ENCODE data around the gene ANXA11. TPM values are rescaled to one million over a fixed set of nuclear protein-coding genes. Genes with fewer than 3 reads are reported as not detected.

Gene ANXA11
- total RNA-seq, 1 donor from 2014 or later = 122 TPM

DNA sequence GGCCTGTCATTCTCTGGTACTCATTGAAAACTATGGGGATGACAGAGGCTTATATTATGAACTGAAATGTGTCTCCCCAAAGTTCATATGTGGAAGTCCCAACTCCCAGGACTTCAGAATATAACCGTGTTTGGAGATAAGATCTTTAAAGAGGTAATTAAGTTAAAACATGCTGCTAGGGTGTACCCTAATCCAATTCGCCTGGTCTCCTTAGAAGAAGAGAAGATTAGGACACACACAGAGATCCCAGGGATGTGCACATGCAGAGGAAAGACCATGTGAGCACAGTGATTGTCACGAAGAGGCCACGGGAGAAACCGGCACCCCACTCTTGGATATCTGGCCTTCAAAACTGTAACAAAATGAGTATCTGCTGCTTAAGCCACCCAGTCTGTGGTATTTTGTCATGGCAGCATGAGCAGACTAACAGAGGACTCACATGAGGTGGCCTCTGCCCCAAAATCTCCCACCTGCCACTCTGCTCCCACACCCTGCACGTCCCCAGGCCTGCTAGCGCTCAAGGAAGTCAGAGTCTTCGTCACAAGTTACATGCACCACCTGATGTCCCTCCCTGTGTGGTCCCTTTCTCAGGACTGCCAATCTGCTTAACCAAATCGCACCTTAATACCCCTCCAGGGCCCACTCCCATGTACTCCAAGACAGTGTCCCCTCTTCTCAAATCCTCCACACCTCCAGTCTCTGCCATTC, 46.0 kb downstream of the ANXA11 start:
- H3K27ac ChIP-seq (ENCODE audit: low read depth, low read length) = peak overlapping the region; percentile 56
- H3K27me3 Mint-ChIP-seq (ENCODE audit: low read depth, unreplicated experiment) = no peaks in the 10 kb centered on the region
- DNase-seq (ENCODE audit: low read depth) = no peak
- no peaks in the 10 kb centered on the region for H3K9me3 ChIP-seq (ENCODE audit: insufficient read depth, low read depth, low read length)
- H3K4me1 Mint-ChIP-seq (ENCODE audit: low read depth, unreplicated experiment) = peaks cover 52% of the 10 kb centered on the region
- no peaks in the 10 kb centered on the region for H3K27me3 ChIP-seq (ENCODE audit: insufficient read depth, low read length)
- H3K9me3 Mint-ChIP-seq (ENCODE audit: unreplicated experiment) = no peaks in the 10 kb centered on the region
- H3K9ac ChIP-seq (ENCODE audit: low read length) = peak overlapping the region; percentile 50
- peak overlapping the region; percentile 80 for H3K27ac Mint-ChIP-seq (ENCODE audit: unreplicated experiment)
- H3K36me3 ChIP-seq (ENCODE audit: insufficient read depth, low read length) = peaks cover 28% of the 10 kb centered on the region
- H3K4me3 ChIP-seq (ENCODE audit: insufficient read depth, low read depth, low read length) = no peak overlapping the region
- H3K36me3 Mint-ChIP-seq (ENCODE audit: low read depth, unreplicated experiment) = peaks cover 50% of the 10 kb centered on the region
- no peaks in the 10 kb centered on the region for H3K79me2 ChIP-seq (ENCODE audit: insufficient read depth, low read length)
- peaks cover 30% of the 10 kb centered on the region for H4K20me1 ChIP-seq (ENCODE audit: insufficient read depth, low read length)
- H3K4me2 ChIP-seq (ENCODE audit: low read length) = peak overlapping the region; percentile 70
- peaks cover 55% of the 10 kb centered on the region for H3K4me1 ChIP-seq (ENCODE audit: insufficient read depth, low read length)
- TF ChIP-seq, protein P1, sequence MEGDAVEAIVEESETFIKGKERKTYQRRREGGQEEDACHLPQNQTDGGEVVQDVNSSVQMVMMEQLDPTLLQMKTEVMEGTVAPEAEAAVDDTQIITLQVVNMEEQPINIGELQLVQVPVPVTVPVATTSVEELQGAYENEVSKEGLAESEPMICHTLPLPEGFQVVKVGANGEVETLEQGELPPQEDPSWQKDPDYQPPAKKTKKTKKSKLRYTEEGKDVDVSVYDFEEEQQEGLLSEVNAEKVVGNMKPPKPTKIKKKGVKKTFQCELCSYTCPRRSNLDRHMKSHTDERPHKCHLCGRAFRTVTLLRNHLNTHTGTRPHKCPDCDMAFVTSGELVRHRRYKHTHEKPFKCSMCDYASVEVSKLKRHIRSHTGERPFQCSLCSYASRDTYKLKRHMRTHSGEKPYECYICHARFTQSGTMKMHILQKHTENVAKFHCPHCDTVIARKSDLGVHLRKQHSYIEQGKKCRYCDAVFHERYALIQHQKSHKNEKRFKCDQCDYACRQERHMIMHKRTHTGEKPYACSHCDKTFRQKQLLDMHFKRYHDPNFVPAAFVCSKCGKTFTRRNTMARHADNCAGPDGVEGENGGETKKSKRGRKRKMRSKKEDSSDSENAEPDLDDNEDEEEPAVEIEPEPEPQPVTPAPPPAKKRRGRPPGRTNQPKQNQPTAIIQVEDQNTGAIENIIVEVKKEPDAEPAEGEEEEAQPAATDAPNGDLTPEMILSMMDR (IDR thresholded peaks at IDR 0.05; ENCODE audit: insufficient read depth, low read depth, low read length) = no peak
- no peak for TF ChIP-seq EZH2 (IDR thresholded peaks at IDR 0.05; ENCODE audit: insufficient read depth, low read length)
- FAIRE-seq = no peak
- H2AFZ ChIP-seq (ENCODE audit: low read depth, low read length) = no peak overlapping the region
- no peak overlapping the region for H3K4me3 Mint-ChIP-seq (ENCODE audit: unreplicated experiment)

GRCh38 chr10:80158598-80159127, 46.7 kb downstream of the ANXA11 start:
- peak overlapping the region; percentile 70 for H3K4me2 ChIP-seq (ENCODE audit: low read length)
- no peaks in the 10 kb centered on the region for H3K27me3 ChIP-seq (ENCODE audit: insufficient read depth, low read length)
- H3K79me2 ChIP-seq (ENCODE audit: insufficient read depth, low read length) = no peaks in the 10 kb centered on the region
- TF ChIP-seq EZH2 (IDR thresholded peaks at IDR 0.05; ENCODE audit: insufficient read depth, low read length) = no peak
- TF ChIP-seq, protein P1 (IDR thresholded peaks at IDR 0.05; ENCODE audit: insufficient read depth, low read depth, low read length) = no peak
- Mint-ChIP-seq H3K9me3 (ENCODE audit: unreplicated experiment) (no peaks in the 10 kb centered on the region), H3K36me3 (ENCODE audit: low read depth, unreplicated experiment) (peaks cover 44% of the 10 kb centered on the region), H3K4me3 (ENCODE audit: unreplicated experiment) (no peak overlapping the region), H3K27ac (ENCODE audit: unreplicated experiment) (peak overlapping the region; percentile 80), H3K4me1 (ENCODE audit: low read depth, unreplicated experiment) (peaks cover 50% of the 10 kb centered on the region), H3K27me3 (ENCODE audit: low read depth, unreplicated experiment) (no peaks in the 10 kb centered on the region)
- no peaks in the 10 kb centered on the region for H3K9me3 ChIP-seq (ENCODE audit: insufficient read depth, low read depth, low read length)
- H2AFZ ChIP-seq (ENCODE audit: low read depth, low read length) = no peak overlapping the region
- no peak overlapping the region for H3K4me3 ChIP-seq (ENCODE audit: insufficient read depth, low read depth, low read length)
- FAIRE-seq (peak; percentile 100), DNase-seq (ENCODE audit: low read depth) (peak; percentile 97)
- peak overlapping the region; percentile 50 for H3K9ac ChIP-seq (ENCODE audit: low read length)
- H3K36me3 ChIP-seq (ENCODE audit: insufficient read depth, low read length) = peaks cover 28% of the 10 kb centered on the region
- peaks cover 49% of the 10 kb centered on the region for H3K4me1 ChIP-seq (ENCODE audit: insufficient read depth, low read length)
- H4K20me1 ChIP-seq (ENCODE audit: insufficient read depth, low read length) = peaks cover 24% of the 10 kb centered on the region
- peak overlapping the region; percentile 62 for H3K27ac ChIP-seq (ENCODE audit: low read depth, low read length)

DNA sequence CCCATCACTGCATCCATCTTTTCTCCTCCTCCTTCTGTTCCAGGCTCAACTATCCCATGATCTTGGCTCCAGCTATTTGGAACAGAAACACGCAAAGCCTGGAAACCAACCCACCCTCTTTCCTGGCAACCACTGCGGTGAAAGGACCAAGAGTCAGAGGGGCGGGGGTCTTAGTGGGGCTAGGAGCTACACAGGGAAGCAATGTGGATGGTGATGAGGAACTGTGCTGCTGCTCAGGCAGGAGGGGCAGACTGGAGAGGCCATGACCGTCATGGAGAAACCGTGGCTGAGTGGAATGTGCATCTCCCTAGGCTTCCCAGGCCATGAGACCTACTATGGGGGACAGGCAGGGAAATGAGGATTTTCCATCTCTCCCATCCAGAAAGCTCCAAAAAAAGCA, 47.2 kb downstream of the ANXA11 start:
- H3K4me1 Mint-ChIP-seq (ENCODE audit: low read depth, unreplicated experiment) = peaks cover 49% of the 10 kb centered on the region
- peaks cover 18% of the 10 kb centered on the region for H4K20me1 ChIP-seq (ENCODE audit: insufficient read depth, low read length)
- no peaks in the 10 kb centered on the region for H3K79me2 ChIP-seq (ENCODE audit: insufficient read depth, low read length)
- peak overlapping the region; percentile 80 for H3K27ac Mint-ChIP-seq (ENCODE audit: unreplicated experiment)
- H3K4me2 ChIP-seq (ENCODE audit: low read length) = peak overlapping the region; percentile 70
- H3K27ac ChIP-seq (ENCODE audit: low read depth, low read length) = peak overlapping the region; percentile 62
- H3K9me3 Mint-ChIP-seq (ENCODE audit: unreplicated experiment) = no peaks in the 10 kb centered on the region
- no peaks in the 10 kb centered on the region for H3K27me3 Mint-ChIP-seq (ENCODE audit: low read depth, unreplicated experiment)
- H3K4me3 Mint-ChIP-seq (ENCODE audit: unreplicated experiment) = no peak overlapping the region
- peaks cover 27% of the 10 kb centered on the region for H3K36me3 ChIP-seq (ENCODE audit: insufficient read depth, low read length)
- FAIRE-seq = no peak
- peaks cover 48% of the 10 kb centered on the region for H3K4me1 ChIP-seq (ENCODE audit: insufficient read depth, low read length)
- TF ChIP-seq, protein P1 (IDR thresholded peaks at IDR 0.05; ENCODE audit: insufficient read depth, low read depth, low read length) = no peak
- TF ChIP-seq EZH2 (IDR thresholded peaks at IDR 0.05; ENCODE audit: insufficient read depth, low read length) = no peak
- H2AFZ ChIP-seq (ENCODE audit: low read depth, low read length) = no peak overlapping the region
- H3K27me3 ChIP-seq (ENCODE audit: insufficient read depth, low read length) = no peaks in the 10 kb centered on the region
- H3K4me3 ChIP-seq (ENCODE audit: insufficient read depth, low read depth, low read length) = no peak overlapping the region
- DNase-seq (ENCODE audit: low read depth) = no peak
- H3K9ac ChIP-seq (ENCODE audit: low read length) = peak overlapping the region; percentile 16
- no peaks in the 10 kb centered on the region for H3K9me3 ChIP-seq (ENCODE audit: insufficient read depth, low read depth, low read length)
- H3K36me3 Mint-ChIP-seq (ENCODE audit: low read depth, unreplicated experiment) = peaks cover 45% of the 10 kb centered on the region

Measured in astrocyte (in vitro differentiated cells and primary cell).